GM19193 (cell line): ENCODE results near the gene METTL1.

Experiments
- POLR2A ChIP-seq: IDR thresholded peaks from 4 replicates; pipeline ENCODE4 v1.6.1; 2011; ENCODE audit not compliant: insufficient read depth, insufficient read length; ENCODE audit errors: extremely low read depth

The METTL1 gene

GRCh38 chr12:57762463-57762862 lies 9.4 kb downstream of the METTL1 start:
- TF ChIP-seq POLR2A: no peak

GRCh38 chr12:57761391-57761998 lies 10.4 kb downstream of the METTL1 start:
- no peak for TF ChIP-seq POLR2A

GRCh38 chr12:57760347-57760982 lies 11.4 kb downstream of the METTL1 start:
- TF ChIP-seq POLR2A: no peak

DNA sequence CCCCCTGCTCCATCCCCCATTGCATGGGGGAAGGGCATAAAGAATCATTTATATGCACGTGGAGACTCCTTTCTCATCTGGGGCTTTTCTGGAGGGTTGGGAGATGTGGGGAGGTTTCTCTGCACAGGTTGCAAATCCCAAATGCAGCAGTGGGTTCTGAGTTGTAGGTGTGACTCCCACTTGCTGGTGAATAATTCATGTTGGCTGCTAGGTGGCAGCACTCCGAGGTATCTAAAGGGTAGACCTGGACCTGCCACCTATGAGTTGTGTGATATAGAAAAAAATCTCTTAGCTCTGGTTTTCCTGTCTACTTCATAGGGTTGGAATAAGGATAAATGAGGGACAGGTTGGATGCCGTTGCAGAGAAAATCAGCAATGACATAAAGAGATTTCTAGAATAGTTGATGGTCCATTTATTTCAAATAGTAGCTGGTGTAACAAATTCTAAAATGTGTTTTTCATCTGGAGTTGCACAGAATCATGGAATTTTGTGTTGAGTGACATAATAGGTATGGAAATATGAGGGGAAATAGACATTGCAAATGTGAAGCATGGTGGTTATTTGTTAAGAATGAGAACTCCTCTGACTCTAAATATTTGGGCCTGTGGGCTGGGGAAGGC lies 12.4 kb downstream of the METTL1 start:
- no peak for TF ChIP-seq POLR2A

GRCh38 chr12:57758552-57759359 lies 13.1 kb downstream of the METTL1 start:
- no peak for TF ChIP-seq POLR2A

DNA sequence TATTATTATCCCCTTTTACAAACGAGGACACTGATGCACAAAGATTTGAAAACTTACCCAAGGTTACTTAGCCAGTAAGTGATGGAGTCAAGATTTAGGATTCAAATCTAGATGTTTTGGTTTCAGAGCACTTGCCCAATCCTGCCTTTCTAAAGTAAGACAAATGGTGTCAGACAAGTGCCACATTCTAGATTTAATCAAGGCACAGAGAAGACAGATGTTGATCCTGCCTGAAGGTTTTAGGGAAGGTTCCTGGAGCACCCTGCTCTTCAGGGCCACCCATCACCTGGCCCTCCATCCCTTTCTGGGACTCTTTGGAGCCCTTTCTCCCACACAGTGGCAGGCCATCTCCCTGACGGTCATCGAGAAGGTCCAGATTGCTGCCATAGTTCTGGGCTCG lies 14.1 kb downstream of the METTL1 start:
- TF ChIP-seq POLR2A: no peak

DNA sequence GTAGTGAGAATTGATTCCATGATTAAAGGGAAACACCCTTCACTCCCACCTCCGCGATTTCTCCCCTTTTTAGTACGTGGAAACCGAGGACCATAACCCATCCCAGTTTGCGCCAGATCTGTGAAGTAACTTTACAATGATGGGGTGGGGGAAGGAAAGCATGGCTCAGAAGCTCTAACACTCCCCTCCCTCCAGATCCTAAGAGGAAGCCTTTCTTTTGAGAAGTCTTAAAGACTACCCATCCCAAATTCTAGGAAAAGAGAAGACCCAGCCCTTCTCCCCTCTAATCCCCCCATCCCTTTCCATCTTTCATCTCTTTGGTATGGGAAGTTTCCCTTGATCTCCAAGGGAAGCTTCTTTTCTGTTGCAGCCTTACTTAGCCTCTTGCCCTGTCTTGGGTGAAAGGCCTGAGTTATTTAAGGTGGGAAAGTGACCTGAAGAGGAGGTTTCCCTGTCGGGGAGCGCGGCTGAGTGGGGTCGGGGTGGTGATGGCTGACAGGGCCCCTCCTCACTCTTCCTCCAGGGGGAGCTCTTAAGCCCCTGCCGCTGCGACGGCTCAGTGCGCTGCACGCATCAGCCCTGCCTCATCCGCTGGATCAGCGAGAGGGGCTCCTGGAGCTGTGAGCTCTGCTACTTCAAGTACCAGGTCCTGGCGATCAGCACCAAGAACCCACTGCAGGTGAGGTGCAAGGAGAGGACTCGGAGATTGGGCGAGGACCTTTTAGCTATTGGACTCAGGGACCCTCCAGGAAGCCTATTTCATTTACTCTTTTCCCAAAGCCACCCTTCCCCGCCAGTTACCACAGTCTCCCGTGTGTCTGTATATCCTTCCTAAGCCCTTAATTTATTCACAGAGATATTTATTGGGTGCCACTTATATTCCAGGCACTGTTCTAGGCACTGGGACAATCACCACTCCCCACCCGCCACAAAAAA lies 15.2 kb downstream of the METTL1 start:
- no peak for TF ChIP-seq POLR2A

DNA sequence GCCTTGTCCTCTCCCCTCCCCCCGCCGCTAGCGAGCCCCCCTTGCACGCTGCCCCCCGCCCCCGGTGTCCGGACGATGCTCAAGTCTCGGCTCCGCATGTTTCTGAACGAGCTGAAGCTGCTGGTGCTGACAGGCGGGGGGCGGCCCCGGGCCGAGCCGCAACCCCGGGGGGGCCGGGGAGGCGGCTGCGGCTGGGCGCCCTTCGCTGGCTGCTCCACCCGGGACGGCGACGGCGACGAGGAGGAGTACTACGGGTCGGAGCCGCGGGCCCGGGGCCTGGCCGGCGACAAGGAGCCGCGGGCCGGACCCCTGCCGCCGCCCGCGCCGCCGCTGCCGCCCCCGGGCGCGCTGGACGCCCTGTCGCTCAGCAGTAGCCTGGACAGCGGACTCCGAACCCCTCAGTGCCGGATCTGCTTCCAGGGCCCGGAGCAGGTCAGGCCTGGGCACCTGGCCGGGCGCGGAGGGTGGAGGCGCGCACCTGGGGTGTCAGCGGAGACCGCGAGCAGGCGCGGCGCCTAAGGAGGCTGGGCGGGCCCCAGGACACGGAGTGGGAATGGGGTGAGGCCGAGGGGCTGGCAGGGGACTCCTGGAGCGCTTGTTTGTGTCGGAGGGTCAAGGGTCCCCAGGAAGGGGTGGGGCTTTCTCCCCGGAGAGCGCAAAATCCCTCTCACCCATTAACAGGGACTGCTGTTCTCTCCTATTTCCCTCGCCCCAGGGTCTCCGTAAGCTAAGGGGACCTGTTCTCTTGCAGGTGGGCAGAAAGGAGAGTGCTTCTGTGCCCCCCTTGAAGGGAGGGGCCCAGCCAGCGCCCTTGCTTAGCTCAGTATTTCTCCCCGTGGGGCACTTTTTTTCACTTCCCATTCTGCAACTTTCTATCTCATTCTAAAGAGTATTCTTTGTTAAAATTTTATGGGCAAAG lies 16.2 kb downstream of the METTL1 start:
- no peak for TF ChIP-seq POLR2A

GRCh38 chr12:57755194-57755453 lies 16.8 kb downstream of the METTL1 start:
- TF ChIP-seq POLR2A: no peak

DNA sequence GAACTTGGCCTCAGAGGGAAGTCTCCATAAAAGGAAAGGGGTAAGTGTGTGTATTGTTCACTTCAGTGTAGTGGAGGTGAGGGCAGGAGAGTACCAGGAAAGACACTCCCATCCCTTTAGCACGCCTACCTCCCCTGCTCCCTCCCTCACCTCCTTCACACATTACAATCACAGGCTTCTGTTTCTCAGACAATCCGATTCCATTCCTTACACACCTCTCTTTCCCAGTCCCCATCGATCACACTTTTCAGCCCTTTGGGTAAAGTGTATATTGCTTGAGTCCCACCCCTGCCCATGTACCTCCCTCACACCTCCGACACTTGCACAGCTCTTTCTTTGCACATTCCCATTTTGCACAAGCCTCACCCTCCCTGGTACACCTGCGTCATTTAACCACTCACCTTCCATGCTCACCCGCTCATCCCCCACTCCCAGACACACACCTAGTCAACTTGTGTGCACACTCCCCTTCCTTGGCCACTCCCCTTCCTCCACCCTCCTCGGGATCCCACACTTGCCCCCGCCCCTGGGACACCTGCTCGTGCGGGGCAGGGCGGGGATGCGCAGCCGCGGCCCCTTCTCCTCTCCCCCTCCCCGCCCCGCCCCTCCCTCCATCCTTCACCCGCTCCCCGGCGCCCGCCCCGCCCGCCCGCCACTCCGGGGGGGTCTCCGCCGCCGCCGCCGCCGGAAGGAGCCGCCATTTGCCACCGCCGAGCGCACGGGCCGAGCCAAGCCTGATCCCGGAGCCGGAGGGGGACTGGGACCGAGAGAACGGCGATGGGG lies 17.3 kb downstream of the METTL1 start, which contains the start of gene MARCHF9:
TSS of gene MARCHF9 (plus strand) at position 693 of the 783 bp plus-strand sequence. CDS start 426 bp downstream, outside the sequence.
- peak; percentile 40 for TF ChIP-seq POLR2A

DNA sequence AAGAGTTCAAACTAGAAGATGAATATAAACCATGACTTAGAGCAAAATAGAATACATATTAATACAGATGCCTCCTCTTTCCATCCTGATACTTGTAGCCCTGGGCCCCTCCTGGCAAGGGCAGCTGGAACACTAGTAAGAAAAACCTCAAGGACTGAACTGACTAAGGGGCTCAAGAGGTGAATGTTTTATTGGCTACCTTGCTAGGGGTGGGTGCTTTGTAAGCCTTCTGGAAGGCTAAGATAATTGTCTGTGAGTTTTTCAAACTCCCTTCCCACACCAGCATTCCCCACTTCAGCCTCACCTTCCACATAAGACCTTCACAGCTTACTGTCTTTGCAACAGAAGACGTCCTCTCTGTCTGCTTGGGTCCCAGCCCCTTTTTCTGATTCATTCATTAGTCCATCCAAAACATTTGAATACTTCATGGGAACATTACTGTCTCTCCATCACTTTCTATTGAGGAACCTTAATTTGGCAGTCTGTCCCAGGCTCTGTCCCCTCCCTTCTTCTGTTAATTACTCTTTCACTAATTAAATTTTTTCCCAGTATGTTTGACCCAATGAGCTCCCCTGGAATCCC lies 18.1 kb downstream of the METTL1 start:
- no peak for TF ChIP-seq POLR2A

DNA sequence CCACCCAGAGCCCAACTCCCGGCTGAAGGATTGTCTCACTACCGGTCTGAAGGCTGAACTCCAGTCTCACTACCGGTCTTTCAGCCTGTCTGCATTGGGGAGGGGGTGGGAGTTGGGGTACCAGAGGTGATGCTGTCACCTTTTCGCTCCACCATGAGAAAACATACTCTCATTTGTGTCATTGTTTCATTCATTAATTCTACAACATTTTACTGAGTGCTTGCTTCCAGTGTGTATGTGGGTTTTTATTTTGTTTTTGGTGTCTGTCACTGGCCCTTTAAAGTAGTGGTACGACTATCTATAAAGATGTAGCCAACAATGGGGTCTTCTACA lies 19.3 kb downstream of the METTL1 start:
- no peak for TF ChIP-seq POLR2A

DNA sequence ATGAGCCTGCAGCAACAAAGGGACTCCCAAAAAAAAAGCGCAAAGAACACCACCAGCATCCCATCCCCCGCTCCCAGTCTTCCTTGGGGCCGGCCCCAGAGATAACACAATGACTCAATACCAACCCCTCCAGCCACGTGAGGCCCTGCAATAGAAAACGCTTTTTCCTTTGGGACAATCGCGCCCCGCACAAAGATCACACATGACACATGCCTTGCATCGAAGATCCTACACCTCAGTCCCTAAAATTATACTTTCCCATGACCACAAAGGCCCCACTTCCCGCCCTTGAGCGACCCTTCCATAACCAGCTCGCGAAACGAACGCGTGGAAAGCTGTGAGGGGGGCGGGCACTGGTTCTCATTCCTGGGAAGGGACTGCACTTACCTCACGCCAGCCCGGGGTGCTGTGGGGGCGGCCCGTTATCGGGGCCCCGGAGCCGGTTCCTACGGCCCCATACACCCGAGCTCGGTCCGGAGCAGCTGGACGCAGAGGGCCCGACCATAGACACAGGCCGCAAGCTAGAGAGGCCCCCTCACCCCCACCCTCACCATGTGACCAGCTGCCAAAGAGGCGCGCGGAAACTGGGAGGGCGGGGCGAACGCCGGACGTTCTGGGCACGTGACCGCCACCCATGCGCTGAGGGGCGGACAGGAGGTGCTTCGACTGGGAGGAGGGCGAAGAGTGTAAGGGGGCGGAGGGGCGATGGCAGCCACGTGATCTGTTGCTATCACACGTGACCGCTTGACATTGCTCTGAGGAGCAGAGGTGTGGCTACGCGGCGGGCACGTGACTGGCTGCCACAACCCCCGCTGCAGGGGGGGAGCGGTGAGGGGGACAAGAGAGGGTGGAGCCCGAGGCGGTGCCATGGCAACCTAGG lies 19.9 kb downstream of the METTL1 start, which contains the start of gene CDK4:
TSS of gene CDK4 (minus strand) at position 523 of the 880 bp plus-strand sequence. CDS start 593 bp downstream, outside the sequence.
- TF ChIP-seq POLR2A: peak; percentile 86
